Mesenchymal stem cell (in vitro differentiated cells and primary cell): ENCODE results near the gene PRKG1.

Source experiments
- DNase-seq: peaks from one replicate; pipeline ENCODE4 v3.0.0-alpha.2; 2013
- H2AFZ ChIP-seq: one replicate; pipeline ENCODE4 v1.6.1; 2013; ENCODE audit warnings: low read depth, mild to moderate bottlenecking, control low read depth, inconsistent platforms, low read length, moderate library complexity
- H2AK5ac ChIP-seq: 2 replicates; pipeline ENCODE4 v1.6.1; 2013; ENCODE audit warnings: low read length, moderate library complexity, mild to moderate bottlenecking, inconsistent platforms; ENCODE audit not compliant: severe bottlenecking
- H2BK120ac ChIP-seq: one replicate; pipeline ENCODE4 v1.6.1; 2013; ENCODE audit warnings: low read depth, mild to moderate bottlenecking, inconsistent platforms, low read length, moderate library complexity
- H2BK12ac ChIP-seq, 2 experiments: one replicate each; pipeline ENCODE4 v1.6.1; 2013; ENCODE audit warnings: inconsistent platforms in 2 of 2, low read length in 2 of 2, mild to moderate bottlenecking in 2 of 2, moderate library complexity in 2 of 2, control low read depth in 1 of 2
- H2BK15ac ChIP-seq: one replicate; pipeline ENCODE4 v1.6.1; 2013; ENCODE audit warnings: mild to moderate bottlenecking, low read depth, inconsistent platforms; ENCODE audit not compliant: poor library complexity, severe bottlenecking
- H2BK5ac ChIP-seq: 2 replicates; pipeline ENCODE4 v1.6.1; 2013; ENCODE audit warnings: low read depth, mild to moderate bottlenecking, low read length, control low read depth, inconsistent platforms; ENCODE audit not compliant: poor library complexity, severe bottlenecking
- H3K14ac ChIP-seq, 2 experiments: one replicate each; pipeline ENCODE4 v1.6.1; 2013; ENCODE audit warnings: inconsistent platforms in 2 of 2, low read length in 2 of 2, control low read depth in 1 of 2, mild to moderate bottlenecking in 1 of 2, moderate library complexity in 1 of 2
- H3K18ac ChIP-seq, 2 experiments: one replicate each; pipeline ENCODE4 v1.6.1; 2013; ENCODE audit warnings: inconsistent platforms in 2 of 2, low read length in 2 of 2, control low read depth in 1 of 2, low read depth in 1 of 2, mild to moderate bottlenecking in 1 of 2
- H3K23ac ChIP-seq, 2 experiments: one replicate each; pipeline ENCODE4 v1.6.1; 2013; ENCODE audit warnings: inconsistent platforms in 2 of 2, low read length in 2 of 2, mild to moderate bottlenecking in 2 of 2, moderate library complexity in 2 of 2, control low read depth in 1 of 2
- H3K27ac ChIP-seq: 2 replicates; pipeline ENCODE4 v1.5.1; 2013; ENCODE audit warnings: mild to moderate bottlenecking, moderate library complexity, low read length, control low read depth, inconsistent platforms; ENCODE audit not compliant: poor library complexity, severe bottlenecking
- H3K27me3 ChIP-seq, 2 experiments: 2 replicates each; pipeline versions ENCODE4 v1.6.1 to v1.7.0; 2013; ENCODE audit warnings: low read length in 2 of 2, mild to moderate bottlenecking in 2 of 2, moderate library complexity in 2 of 2, control low read depth in 1 of 2, inconsistent platforms in 1 of 2; ENCODE audit not compliant: control insufficient read depth in 1 of 2, insufficient read depth in 1 of 2
- H3K36me3 ChIP-seq, 2 experiments: 2 replicates each; pipeline versions ENCODE4 v1.6.1 to v1.7.0; 2013; ENCODE audit warnings: low read length in 2 of 2, control low read depth in 1 of 2, inconsistent platforms in 1 of 2, low read depth in 1 of 2, mild to moderate bottlenecking in 1 of 2; ENCODE audit not compliant: insufficient read depth in 2 of 2, control insufficient read depth in 1 of 2
- H3K4ac ChIP-seq, 2 experiments: one replicate each; pipeline ENCODE4 v1.6.1; 2013; ENCODE audit warnings: inconsistent platforms in 2 of 2, low read length in 2 of 2, mild to moderate bottlenecking in 2 of 2, moderate library complexity in 2 of 2, control low read depth in 1 of 2, low read depth in 1 of 2
- H3K4me1 ChIP-seq: 2 replicates; pipeline ENCODE4 v1.6.1; 2013; ENCODE audit warnings: low read depth, low read length, control low read depth; ENCODE audit not compliant: control insufficient read depth, insufficient read depth
- H3K4me2 ChIP-seq: 2 replicates; pipeline ENCODE4 v1.6.1; 2013; ENCODE audit warnings: low read length, mild to moderate bottlenecking, inconsistent platforms; ENCODE audit not compliant: poor library complexity, severe bottlenecking
- H3K4me3 ChIP-seq, 2 experiments: 2 replicates each; pipeline versions ENCODE4 v1.5.1 to v1.7.0; 2013; ENCODE audit warnings: low read length in 2 of 2, mild to moderate bottlenecking in 2 of 2, control low read depth in 1 of 2, low read depth in 1 of 2; ENCODE audit not compliant: insufficient read depth in 1 of 2
- H3K79me1 ChIP-seq: replicated peaks from 2 replicates; pipeline ENCODE4 v1.6.1; 2013; ENCODE audit warnings: mild to moderate bottlenecking, control low read depth, low read length, inconsistent platforms; ENCODE audit not compliant: poor library complexity, severe bottlenecking
- H3K9ac ChIP-seq: 2 replicates; pipeline ENCODE4 v1.7.0; 2013; ENCODE audit warnings: mild to moderate bottlenecking, low read length, moderate library complexity
- H3K9me3 ChIP-seq: 2 replicates; pipeline ENCODE4 v1.7.0; 2013; ENCODE audit warnings: mild to moderate bottlenecking, low read length; ENCODE audit not compliant: control insufficient read depth
- H4K8ac ChIP-seq: one replicate; pipeline ENCODE4 v1.6.1; 2013; ENCODE audit warnings: inconsistent platforms, mild to moderate bottlenecking, low read length, moderate library complexity
- H4K91ac ChIP-seq: one replicate; pipeline ENCODE4 v1.6.1; 2013; ENCODE audit warnings: mild to moderate bottlenecking, low read length, inconsistent platforms
- WGBS: methylation state at CpG from one replicate; pipeline ENCODE4 v1.1.7; 2013; ENCODE audit warnings: mixed read lengths; 5-methylcytosine and 5-hydroxymethylcytosine counted together

PRKG1 gene

DNA sequence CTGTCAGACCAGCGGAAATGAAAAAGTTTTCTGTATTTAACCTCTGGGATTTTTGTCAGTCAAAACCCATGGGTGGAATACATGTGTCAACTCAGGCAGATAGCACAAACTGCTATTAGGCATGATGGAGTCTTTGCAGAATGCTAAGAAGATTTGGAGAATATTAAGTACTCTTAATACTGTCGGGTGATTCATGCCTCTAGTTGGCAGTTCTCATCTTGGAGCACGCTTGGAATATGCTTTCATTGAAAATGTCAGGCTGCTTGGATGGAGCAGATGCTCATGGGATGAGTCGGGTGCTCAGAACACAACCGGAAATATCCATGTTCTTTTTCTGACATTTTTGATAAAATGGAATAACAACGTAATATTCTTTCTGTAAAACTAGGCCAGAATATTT lies 27.6 kb upstream of the PRKG1 start:
- no peak overlapping the region for H3K23ac ChIP-seq
- H2BK12ac ChIP-seq, result no peak overlapping the region
- no peaks in the 10 kb centered on the region for H3K27me3 ChIP-seq
- no peak overlapping the region for H2BK120ac ChIP-seq
- no peak overlapping the region for H3K27ac ChIP-seq
- no peak overlapping the region for H2AK5ac ChIP-seq
- H3K18ac ChIP-seq, result no peak overlapping the region
- no peak overlapping the region for H4K8ac ChIP-seq
- H4K91ac ChIP-seq, result no peak overlapping the region
- H3K9me3 ChIP-seq, result no peaks in the 10 kb centered on the region
- H3K4me2 ChIP-seq, result no peak overlapping the region
- 96% methylated on average over 6 of the region's 6 CpGs for WGBS
- H3K79me1 ChIP-seq, result no peaks in the 10 kb centered on the region
- no peaks in the 10 kb centered on the region for H3K36me3 ChIP-seq
- no peak overlapping the region for H3K4ac ChIP-seq
- H3K4me3 ChIP-seq, result no peak overlapping the region
- no peak overlapping the region for H2BK15ac ChIP-seq
- no peaks in the 10 kb centered on the region for H3K4me1 ChIP-seq
- H2BK5ac ChIP-seq, result no peak overlapping the region
- H3K9ac ChIP-seq, result peak overlapping the region; percentile 10
- no peak for DNase-seq
- no peak overlapping the region for H2AFZ ChIP-seq
- no peak overlapping the region for H3K14ac ChIP-seq

DNA sequence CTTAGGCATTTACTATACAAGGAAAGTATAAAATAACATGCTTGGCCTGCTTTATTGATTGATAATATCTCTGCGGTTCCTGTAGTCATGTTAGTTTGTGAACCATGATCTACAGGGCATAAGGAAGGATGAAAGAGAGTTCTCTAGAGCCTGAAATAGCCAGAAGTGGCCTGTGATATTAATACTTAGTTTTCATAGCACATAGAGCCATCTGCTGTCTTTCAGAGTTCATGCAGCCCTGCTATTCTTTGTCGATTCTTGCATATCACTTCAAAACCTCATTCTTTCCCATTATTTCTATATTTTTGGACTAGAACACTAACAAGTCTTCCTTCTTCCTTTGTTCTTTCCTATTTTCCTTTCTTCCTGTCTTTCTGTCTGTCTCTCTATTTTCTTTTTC lies 26.4 kb upstream of the PRKG1 start:
- Histone ChIP-seq H3K23ac (no peak overlapping the region), H3K27me3 (no peaks in the 10 kb centered on the region), H2BK120ac (no peak overlapping the region), H3K27ac (no peak overlapping the region), H3K4ac (no peak overlapping the region), H2BK5ac (no peak overlapping the region), H3K18ac (no peak overlapping the region), H4K8ac (no peak overlapping the region), H3K4me2 (no peak overlapping the region), H3K79me1 (no peaks in the 10 kb centered on the region), H3K9me3 (no peaks in the 10 kb centered on the region), H2AFZ (no peak overlapping the region), H4K91ac (no peak overlapping the region), H2BK15ac (no peak overlapping the region), H3K36me3 (no peaks in the 10 kb centered on the region), H2BK12ac (no peak overlapping the region), H3K9ac (no peak overlapping the region), H2AK5ac (no peak overlapping the region), H3K14ac (no peak overlapping the region), H3K4me3 (no peak overlapping the region), H3K4me1 (no peaks in the 10 kb centered on the region)
- no peak for DNase-seq
- WGBS, result over 99% methylated on average over 2 of the region's 2 CpGs

DNA sequence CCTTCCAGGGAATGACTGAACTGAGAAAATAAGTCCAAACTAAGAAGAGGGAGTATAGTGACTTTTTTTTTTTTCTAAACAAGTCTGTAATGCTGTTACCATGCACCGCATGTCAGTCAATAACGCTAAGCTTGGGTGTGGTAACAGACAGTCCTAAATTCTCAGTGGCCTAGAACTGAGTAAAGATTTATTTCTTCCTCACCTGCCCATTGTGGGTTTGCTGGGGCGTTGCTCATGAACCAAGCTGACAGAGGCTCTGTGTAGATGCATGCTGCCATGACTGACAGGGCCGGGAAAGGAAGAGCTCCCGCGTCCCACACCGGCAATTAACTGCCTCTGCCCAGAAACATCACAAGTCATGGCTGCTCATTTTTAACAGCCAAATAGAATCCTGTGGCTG lies 25.5 kb upstream of the PRKG1 start:
- H3K14ac ChIP-seq, result no peak overlapping the region
- H3K79me1 ChIP-seq, result no peaks in the 10 kb centered on the region
- no peaks in the 10 kb centered on the region for H3K4me1 ChIP-seq
- H2BK12ac ChIP-seq, result no peak overlapping the region
- H3K36me3 ChIP-seq, result no peaks in the 10 kb centered on the region
- H3K27me3 ChIP-seq, result no peaks in the 10 kb centered on the region
- no peak overlapping the region for H4K8ac ChIP-seq
- no peak overlapping the region for H2BK120ac ChIP-seq
- H3K4ac ChIP-seq, result no peak overlapping the region
- no peak overlapping the region for H2AK5ac ChIP-seq
- H2BK5ac ChIP-seq, result no peak overlapping the region
- no peaks in the 10 kb centered on the region for H3K9me3 ChIP-seq
- H3K18ac ChIP-seq, result no peak overlapping the region
- H3K4me3 ChIP-seq, result no peak overlapping the region
- no peak overlapping the region for H3K27ac ChIP-seq
- no peak overlapping the region for H3K9ac ChIP-seq
- DNase-seq, result no peak
- H2AFZ ChIP-seq, result no peak overlapping the region
- no peak overlapping the region for H4K91ac ChIP-seq
- H3K4me2 ChIP-seq, result no peak overlapping the region
- WGBS, result 65% methylated on average over 3 of the region's 7 CpGs
- H2BK15ac ChIP-seq, result no peak overlapping the region
- H3K23ac ChIP-seq, result no peak overlapping the region

DNA sequence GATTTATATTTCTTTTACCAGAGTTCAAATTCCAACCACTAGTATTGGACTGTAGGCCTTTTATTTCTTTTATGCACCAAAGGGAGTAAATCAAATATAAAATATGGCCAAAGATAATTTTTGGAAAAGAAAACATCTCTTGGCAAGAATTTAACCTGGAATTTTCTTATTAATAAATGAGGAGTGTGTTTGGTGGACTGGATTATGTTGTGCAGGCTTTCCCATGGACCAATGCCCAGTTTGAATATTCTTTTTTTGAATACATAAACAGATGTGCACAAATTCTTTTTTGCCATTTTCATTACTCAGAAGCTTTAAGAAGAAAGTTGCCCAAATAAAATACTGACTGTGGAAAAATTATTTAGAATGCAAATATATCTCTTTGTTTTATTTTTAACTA lies 22.1 kb upstream of the PRKG1 start:
- Histone ChIP-seq H2BK5ac (no peak overlapping the region), H3K4me3 (no peak overlapping the region), H3K4me2 (no peak overlapping the region), H3K36me3 (no peaks in the 10 kb centered on the region), H3K14ac (no peak overlapping the region), H3K79me1 (no peaks in the 10 kb centered on the region), H4K8ac (no peak overlapping the region), H2BK12ac (no peak overlapping the region), H3K27me3 (no peaks in the 10 kb centered on the region), H3K23ac (no peak overlapping the region), H2BK15ac (no peak overlapping the region), H3K4ac (no peak overlapping the region), H2AFZ (no peak overlapping the region), H3K9ac (no peak overlapping the region), H4K91ac (no peak overlapping the region), H3K18ac (no peak overlapping the region), H2BK120ac (no peak overlapping the region), H3K9me3 (no peaks in the 10 kb centered on the region), H3K4me1 (no peaks in the 10 kb centered on the region), H2AK5ac (no peak overlapping the region), H3K27ac (no peak overlapping the region)
- DNase-seq, result no peak
